HepG2 (cell line): ENCODE measurements around the gene BBS9. TPM values are rescaled to one million over a fixed set of nuclear protein-coding genes. Genes with fewer than 3 reads are reported as not detected.

Experiments used
- ATAC-seq: fragments of 200-7000 bp; cut with Tn5 transposase; 3 replicates; pipeline ENCODE4 v1.9.1; 2020; ENCODE audit warnings: mild to moderate bottlenecking, moderate library complexity
- BruUV-seq: library from RNA; stranded (reverse); fragments of 400-500 nt; replicated peaks from 2 replicates; lab custom pipeline; 2021; lab: Mats Ljungman, UMichigan
- CTCF ChIA-PET: fragments of 300-600 bp; formaldehyde crosslinking; extraction: SDS; loops from one replicate; lab custom pipeline; 2021; ENCODE audit warnings: low total read pairs, inconsistent platforms, low intra/inter-chr PET ratio; lab: Yijun Ruan, JAX
- POLR2A ChIA-PET: fragments of 350-600 bp; sonication (Branson Sonifier 250); formaldehyde crosslinking; loops from one replicate; lab custom pipeline; 2020; ENCODE audit warnings: antibody characterized with exemption, inconsistent platforms; lab: Yijun Ruan, JAX
- DNase-seq: peaks from one replicate; pipeline ENCODE4 v3.0.0-alpha.2; 2015; ENCODE audit warnings: low spot score
- FAIRE-seq: peaks from 3 replicates; lab custom pipeline; 2011; peaks lifted over from hg19 to GRCh38; lab: Jason Lieb, UNC
- H2AFZ ChIP-seq: one replicate; pipeline ENCODE4 v1.6.1; 2011; ENCODE audit warnings: low read length, inconsistent platforms
- H3K27ac ChIP-seq: fragments of 300-600 bp; 3 replicates; pipeline ENCODE4 v1.8.0; 2011; ENCODE audit warnings: mixed run types, mild to moderate bottlenecking, mixed read lengths, low read length, inconsistent platforms; ENCODE audit not compliant: insufficient read depth; ENCODE audit errors: extremely low read length
- H3K27me3 ChIP-seq, 2 experiments: fragments of 200-600 bp in 1 of 2; 2 replicates in 1 of 2; 3 replicates in 1 of 2; pipeline versions ENCODE4 v1.6.0 to v1.8.0; 2011; ENCODE audit warnings: low read length in 2 of 2, mild to moderate bottlenecking in 2 of 2, moderate library complexity in 2 of 2, inconsistent platforms in 1 of 2; ENCODE audit not compliant: insufficient read depth in 2 of 2, control insufficient read depth in 1 of 2
- H3K36me3 ChIP-seq, 2 experiments: fragments of 200-600 bp in 1 of 2; replicated peaks in 1 of 2; 2 replicates in 1 of 2; 3 replicates in 1 of 2; pipeline versions ENCODE4 v1.5.1 to v1.8.0; 2011; ENCODE audit warnings: low read length in 2 of 2, inconsistent platforms in 1 of 2; ENCODE audit not compliant: insufficient read depth in 2 of 2, control insufficient read depth in 1 of 2
- H3K4me1 ChIP-seq: 2 replicates; pipeline ENCODE4 v1.5.1; 2012; ENCODE audit warnings: low read length, inconsistent platforms; ENCODE audit not compliant: insufficient read depth
- H3K4me2 ChIP-seq: 2 replicates; pipeline ENCODE4 v1.6.0; 2011; ENCODE audit warnings: low read depth, low read length, inconsistent platforms
- H3K4me3 ChIP-seq, 3 experiments: fragments of 200-600 bp in 1 of 3; sonication (generic), shearing (Covaris generic) in 1 of 3; replicated peaks in 1 of 3; 2 replicates each; pipeline ENCODE4 v1.5.1; 2011 to 2016; ENCODE audit warnings: low read length in 3 of 3, inconsistent platforms in 2 of 3, low read depth in 2 of 3, mild to moderate bottlenecking in 2 of 3, control low read depth in 1 of 3, mixed read lengths in 1 of 3; ENCODE audit not compliant: insufficient read depth in 1 of 3
- H3K79me2 ChIP-seq: one replicate; pipeline ENCODE4 v1.6.1; 2011; ENCODE audit warnings: low read length, inconsistent platforms; ENCODE audit not compliant: insufficient read depth
- H3K9ac ChIP-seq: 2 replicates; pipeline ENCODE4 v1.6.0; 2011; ENCODE audit warnings: mild to moderate bottlenecking, low read depth, low read length, inconsistent platforms; ENCODE audit not compliant: insufficient read depth
- H3K9me3 ChIP-seq: 2 replicates; pipeline ENCODE4 v1.5.1; 2012; ENCODE audit warnings: mild to moderate bottlenecking, low read length
- H4K20me1 ChIP-seq: 2 replicates; pipeline ENCODE4 v1.6.0; 2011; ENCODE audit warnings: inconsistent platforms, mild to moderate bottlenecking, low read length, moderate library complexity; ENCODE audit not compliant: insufficient read depth
- ARNT ChIP-seq: fragments of 450-650 bp; IDR thresholded peaks from 2 replicates; pipeline ENCODE4 v1.6.1; 2017
- DPF2 ChIP-seq: sonication (generic); formaldehyde crosslinking; IDR thresholded peaks from 2 replicates; pipeline ENCODE4 v1.4.0; 2020; ENCODE audit warnings: mild to moderate bottlenecking, low read depth, missing genetic modification reagents, borderline replicate concordance
- FOXJ3 ChIP-seq: sonication (generic); formaldehyde crosslinking; IDR thresholded peaks from 2 replicates; pipeline ENCODE4 v1.4.0; 2020; ENCODE audit warnings: missing genetic modification reagents, mild to moderate bottlenecking, borderline replicate concordance
- JUND ChIP-seq: sonication (generic); formaldehyde crosslinking; IDR thresholded peaks from 2 replicates; pipeline ENCODE4 v1.8.0; 2022; ENCODE audit warnings: mild to moderate bottlenecking, missing genetic modification reagents
- RXRB ChIP-seq: IDR thresholded peaks from 2 replicates; pipeline ENCODE4 v1.6.1; 2016; ENCODE audit warnings: borderline replicate concordance, missing genetic modification reagents, missing compliant biosample characterization
- TRIM24 ChIP-seq: sonication (generic); formaldehyde crosslinking; IDR thresholded peaks from 2 replicates; pipeline ENCODE4 v1.8.0; 2022; ENCODE audit warnings: mild to moderate bottlenecking, missing genetic modification reagents
- ZBTB8A ChIP-seq: sonication (generic); formaldehyde crosslinking; IDR thresholded peaks from 2 replicates; pipeline ENCODE4 v1.4.0; 2020; ENCODE audit warnings: mild to moderate bottlenecking, low read depth, missing genetic modification reagents, borderline replicate concordance
- ZNF775 ChIP-seq: sonication (generic); formaldehyde crosslinking; IDR thresholded peaks from 2 replicates; pipeline ENCODE4 v1.4.0; 2020; ENCODE audit warnings: missing genetic modification reagents, mild to moderate bottlenecking, moderate library complexity, borderline replicate concordance
- WGBS: methylation state at CpG from one replicate; pipeline ENCODE4 v1.1.6; 2017; ENCODE audit warnings: low lambda C conversion rate; 5-methylcytosine and 5-hydroxymethylcytosine counted together
- in situ Hi-C: cut with HindIII; loops from 2 replicates; pipeline ENCODE4 v1.10.0; 2017; ENCODE audit warnings: low pct_unique_long_range_greater_than_20kb; ENCODE audit not compliant: extremely low pct_ligation_motif_present
- intact Hi-C: fragments of 100-400 bp; cut with micrococcal nuclease; formaldehyde crosslinking; loops from one replicate; pipeline ENCODE4 v1.10.0; 2022; ENCODE audit not compliant: unreplicated experiment
- polyA plus RNA-seq, 8 experiments: library from polyadenylated mRNA; depleted of rRNA in 3 of 8; stranded (reverse) in 7 of 8; unstranded in 1 of 8; fragments of >200 nt; fragmentation: Illumina TruSeq in 4 of 8; extraction: Trizol in 4 of 8; gene quantifications; 2 replicates each; pipeline versions ENCODE4 v1.2.1 to v1.2.3, GENCODE V29; 2011 to 2016; ENCODE audit warnings: low read depth in 4 of 8, missing spikeins in 1 of 8, mixed read lengths in 1 of 8; ENCODE audit not compliant: insufficient read depth in 1 of 8
- total RNA-seq, 5 experiments: library from RNA; depleted of rRNA; stranded (reverse); fragments of >200 nt; fragmentation: Illumina TruSeq; extraction: Trizol; gene quantifications; 2 replicates each; pipeline ENCODE4 v1.2.3, GENCODE V29; 2016; ENCODE audit warnings: low read depth in 1 of 5
- TF ChIP-seq, protein P1 (sequence below): sonication (generic); formaldehyde crosslinking; IDR thresholded peaks from 2 replicates; pipeline ENCODE4 v1.5.1; 2020; ENCODE audit warnings: mild to moderate bottlenecking, missing genetic modification reagents, moderate library complexity
- TF ChIP-seq, protein P2 (sequence below): sonication (generic); formaldehyde crosslinking; IDR thresholded peaks from 2 replicates; pipeline ENCODE4 v1.8.0; 2022; ENCODE audit warnings: mild to moderate bottlenecking, missing genetic modification reagents, moderate library complexity
- TF ChIP-seq, protein P3 (sequence below): sonication (generic); formaldehyde crosslinking; IDR thresholded peaks from 2 replicates; pipeline ENCODE4 v1.4.0; 2020; ENCODE audit warnings: missing genetic modification reagents

The BBS9 gene
- total and polyA plus RNA-seq, 2 of the 13 experiments (the other 11 are each of a cell fraction or from before 2014, with no cell fraction given), result 5.1 to 7.8 TPM

DNA sequence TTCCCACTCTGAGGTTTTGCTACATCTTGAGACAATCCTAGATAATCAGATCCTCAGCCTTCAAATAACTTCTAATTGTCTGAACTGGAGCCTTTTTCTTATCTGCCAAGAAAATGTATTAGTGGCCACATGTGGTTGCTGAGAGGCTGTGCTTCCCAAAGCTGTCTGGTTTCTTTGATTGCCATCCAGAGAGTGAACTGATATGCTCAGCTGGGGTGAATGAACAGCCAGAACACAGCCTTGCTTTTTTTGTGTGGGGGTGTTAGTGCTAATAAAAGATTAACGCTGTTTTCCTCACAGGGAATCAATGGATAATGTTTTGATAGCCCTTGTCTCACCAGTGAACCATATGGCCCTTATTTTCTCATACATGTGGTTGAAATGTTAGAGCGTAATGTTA is 66.9 kb downstream of the BBS9 start:
- 81% methylated on average over 2 of the region's 2 CpGs for WGBS
- in situ Hi-C loops (loop anchor here (25.0 kb wide), 1 partner anchor 516 kb away; no protein-coding TSS in a partner anchor), intact Hi-C loops (no loop called here)
- no peak overlapping the region for H2AFZ ChIP-seq
- ChIA-PET POLR2A (no interaction called here), CTCF (no interaction called here)
- ATAC-seq, result no peak
- no peaks in the 10 kb centered on the region for H3K27me3 ChIP-seq
- no peak overlapping the region for H3K27ac ChIP-seq
- H3K9ac ChIP-seq, result no peak overlapping the region
- TF ChIP-seq, protein P1, sequence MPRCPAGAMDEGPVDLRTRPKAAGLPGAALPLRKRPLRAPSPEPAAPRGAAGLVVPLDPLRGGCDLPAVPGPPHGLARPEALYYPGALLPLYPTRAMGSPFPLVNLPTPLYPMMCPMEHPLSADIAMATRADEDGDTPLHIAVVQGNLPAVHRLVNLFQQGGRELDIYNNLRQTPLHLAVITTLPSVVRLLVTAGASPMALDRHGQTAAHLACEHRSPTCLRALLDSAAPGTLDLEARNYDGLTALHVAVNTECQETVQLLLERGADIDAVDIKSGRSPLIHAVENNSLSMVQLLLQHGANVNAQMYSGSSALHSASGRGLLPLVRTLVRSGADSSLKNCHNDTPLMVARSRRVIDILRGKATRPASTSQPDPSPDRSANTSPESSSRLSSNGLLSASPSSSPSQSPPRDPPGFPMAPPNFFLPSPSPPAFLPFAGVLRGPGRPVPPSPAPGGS, result no peak
- TF ChIP-seq FOXJ3 (CRISPR knock-in tag) (no peak), DPF2 (CRISPR knock-in tag) (no peak), TRIM24 (no peak), ZBTB8A (no peak), ZNF775 (CRISPR knock-in tag) (no peak), RXRB (CRISPR knock-in tag) (no peak), JUND (CRISPR knock-in tag) (no peak), ARNT (no peak)
- TF ChIP-seq, protein P2, sequence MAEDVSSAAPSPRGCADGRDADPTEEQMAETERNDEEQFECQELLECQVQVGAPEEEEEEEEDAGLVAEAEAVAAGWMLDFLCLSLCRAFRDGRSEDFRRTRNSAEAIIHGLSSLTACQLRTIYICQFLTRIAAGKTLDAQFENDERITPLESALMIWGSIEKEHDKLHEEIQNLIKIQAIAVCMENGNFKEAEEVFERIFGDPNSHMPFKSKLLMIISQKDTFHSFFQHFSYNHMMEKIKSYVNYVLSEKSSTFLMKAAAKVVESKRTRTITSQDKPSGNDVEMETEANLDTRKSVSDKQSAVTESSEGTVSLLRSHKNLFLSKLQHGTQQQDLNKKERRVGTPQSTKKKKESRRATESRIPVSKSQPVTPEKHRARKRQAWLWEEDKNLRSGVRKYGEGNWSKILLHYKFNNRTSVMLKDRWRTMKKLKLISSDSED (CRISPR knock-in tag), result no peak
- TF ChIP-seq, protein P3, sequence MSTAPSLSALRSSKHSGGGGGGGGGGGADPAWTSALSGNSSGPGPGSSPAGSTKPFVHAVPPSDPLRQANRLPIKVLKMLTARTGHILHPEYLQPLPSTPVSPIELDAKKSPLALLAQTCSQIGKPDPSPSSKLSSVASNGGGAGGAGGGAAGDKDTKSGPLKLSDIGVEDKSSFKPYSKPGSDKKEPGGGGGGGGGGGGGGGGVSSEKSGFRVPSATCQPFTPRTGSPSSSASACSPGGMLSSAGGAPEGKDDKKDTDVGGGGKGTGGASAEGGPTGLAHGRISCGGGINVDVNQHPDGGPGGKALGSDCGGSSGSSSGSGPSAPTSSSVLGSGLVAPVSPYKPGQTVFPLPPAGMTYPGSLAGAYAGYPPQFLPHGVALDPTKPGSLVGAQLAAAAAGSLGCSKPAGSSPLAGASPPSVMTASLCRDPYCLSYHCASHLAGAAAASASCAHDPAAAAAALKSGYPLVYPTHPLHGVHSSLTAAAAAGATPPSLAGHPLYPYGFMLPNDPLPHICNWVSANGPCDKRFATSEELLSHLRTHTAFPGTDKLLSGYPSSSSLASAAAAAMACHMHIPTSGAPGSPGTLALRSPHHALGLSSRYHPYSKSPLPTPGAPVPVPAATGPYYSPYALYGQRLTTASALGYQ, result no peak
- FAIRE-seq, result no peak
- H3K36me3 ChIP-seq, result no peaks in the 10 kb centered on the region
- H3K9me3 ChIP-seq, result no peaks in the 10 kb centered on the region
- H3K4me1 ChIP-seq, result peaks cover 20% of the 10 kb centered on the region
- BruUV-seq, result no TSS peak
- no peak for DNase-seq
- no peak overlapping the region for H3K4me3 ChIP-seq
- H3K79me2 ChIP-seq, result no peaks in the 10 kb centered on the region
- no peaks in the 10 kb centered on the region for H4K20me1 ChIP-seq
- H3K4me2 ChIP-seq, result no peak overlapping the region
